Measurements from ENCODE around the gene LRRC28.
A peak's percentile ranks its signal among the peaks of the same experiment; 100 is the strongest.

The LRRC28 gene

DNA sequence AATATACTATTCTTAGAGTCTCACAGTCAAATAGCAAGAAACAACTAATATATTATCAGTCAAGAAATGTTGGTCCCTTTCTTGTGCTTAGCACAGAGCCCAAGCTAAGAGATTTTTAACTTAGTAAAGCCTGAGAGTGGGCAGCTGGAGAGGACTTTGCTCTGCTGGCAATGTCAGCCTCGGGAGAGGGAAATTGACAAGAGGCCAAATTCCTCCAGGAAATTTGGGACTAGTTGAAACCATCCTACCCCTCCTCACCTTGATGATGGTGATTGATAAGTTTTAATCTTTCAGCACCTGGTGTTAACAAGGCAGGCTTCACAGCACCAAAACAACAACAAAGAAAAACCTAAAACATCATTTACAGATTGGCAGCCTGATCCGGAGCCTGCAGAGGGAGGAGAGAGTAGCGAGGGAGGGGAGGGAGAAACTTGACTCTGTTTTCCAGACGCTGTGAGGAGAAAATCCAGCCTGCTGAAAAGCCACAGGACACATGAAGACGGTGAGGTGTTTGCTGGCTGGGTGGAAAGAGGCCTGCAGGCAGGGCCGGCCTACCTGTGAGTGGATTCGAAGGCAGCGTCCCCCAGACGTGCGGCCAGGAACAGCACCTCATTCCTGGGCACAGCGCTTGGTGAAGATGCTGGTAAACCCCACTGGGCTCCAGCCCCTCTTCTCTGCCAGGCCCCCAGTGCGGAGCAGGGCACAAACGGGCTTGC is 150.9 kb downstream of the LRRC28 start:
- no peak for DNase-seq

DNA sequence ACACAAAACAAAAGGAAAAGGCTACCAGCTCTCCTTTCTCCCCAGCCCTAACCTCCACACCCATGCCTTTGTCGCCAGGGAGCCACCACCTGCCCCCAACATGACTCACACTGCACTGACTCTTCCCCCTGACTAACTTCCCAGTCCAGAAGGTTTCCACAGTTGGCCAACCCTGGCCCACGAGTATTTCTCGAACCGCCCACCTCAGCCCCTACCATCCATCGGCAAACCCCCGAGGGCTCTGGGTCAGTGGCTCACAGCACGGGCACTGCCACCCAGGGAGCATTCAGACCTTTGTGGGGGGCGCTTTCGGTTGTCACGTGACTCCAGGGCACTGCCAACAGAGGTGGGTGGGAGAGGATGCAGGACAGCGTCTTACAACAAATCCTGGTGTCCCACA is 152.3 kb downstream of the LRRC28 start:
- no peak for DNase-seq

- no peak for DNase-seq
Measured at GRCh38 chr15:99404454-99404853, 153.2 kb downstream of the LRRC28 start.

DNA sequence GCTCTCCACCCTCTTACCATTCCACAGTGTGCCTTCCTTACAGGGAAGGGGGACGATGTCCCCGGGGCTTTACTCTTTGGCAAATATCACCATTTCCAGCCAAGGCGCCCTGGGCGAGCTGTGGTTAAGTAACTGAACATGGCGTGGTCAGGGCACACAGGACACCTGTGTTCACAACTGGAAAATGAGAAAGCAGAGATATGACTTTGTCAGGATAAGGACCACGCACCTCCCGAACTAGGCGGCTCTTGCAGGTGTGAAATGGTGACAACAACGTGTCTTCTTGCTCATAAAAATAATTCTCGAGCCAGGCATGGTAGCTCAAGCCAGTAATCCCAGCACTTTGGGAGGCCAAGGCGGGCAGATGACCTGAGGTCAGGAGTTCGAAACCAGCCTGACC is 154.8 kb downstream of the LRRC28 start:
- DNase-seq: no peak

GRCh38 chr15:99406716-99407487 is 155.6 kb downstream of the LRRC28 start:
- no peak for DNase-seq

- no peak for DNase-seq
Measured at GRCh38 chr15:99407716-99408115, 156.4 kb downstream of the LRRC28 start.

DNA sequence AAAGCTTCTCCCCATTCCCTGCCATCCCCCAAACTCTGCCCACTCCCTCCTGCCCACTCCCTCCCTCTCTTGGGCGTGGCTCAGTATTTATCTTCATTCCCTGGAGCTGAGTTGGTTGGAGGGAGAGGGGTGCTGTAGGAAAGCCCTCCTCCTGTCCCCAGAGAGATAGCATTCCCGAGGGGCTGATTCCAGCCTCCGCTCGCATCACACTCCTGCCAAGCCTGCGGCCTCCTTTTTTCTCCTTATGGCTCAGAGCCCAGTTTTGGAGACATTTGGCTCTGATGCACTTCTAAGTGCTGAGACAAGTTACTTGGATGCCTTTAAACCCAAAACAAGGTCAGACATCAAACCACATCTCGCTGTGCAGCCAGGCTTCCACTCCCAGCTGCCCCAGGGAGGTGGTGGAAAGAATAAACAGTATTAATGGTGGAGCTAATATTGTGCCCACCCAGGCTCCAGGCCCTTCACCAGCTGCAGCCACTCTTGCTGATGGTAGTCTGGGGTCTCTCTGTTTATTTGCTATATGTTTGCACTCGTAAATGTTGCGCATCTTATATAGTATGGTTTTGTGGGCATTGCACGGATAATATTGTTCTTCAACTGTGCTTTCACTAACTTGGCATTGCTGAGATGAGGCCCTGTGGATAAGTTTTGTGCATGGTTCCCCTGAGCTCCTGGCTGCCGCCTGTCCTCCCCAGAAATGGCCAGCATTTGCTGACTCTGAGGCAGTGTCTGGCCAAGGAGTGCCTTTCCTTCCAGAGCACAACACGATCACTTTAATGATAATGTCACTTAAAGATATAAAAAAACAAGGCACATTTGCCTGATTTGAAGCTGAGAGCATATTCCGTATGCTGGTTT is 157.2 kb downstream of the LRRC28 start:
- DNase-seq: peak; percentile 64

- peak; percentile 15 for DNase-seq
Measured at GRCh38 chr15:99409097-99409473, 157.8 kb downstream of the LRRC28 start.

DNA sequence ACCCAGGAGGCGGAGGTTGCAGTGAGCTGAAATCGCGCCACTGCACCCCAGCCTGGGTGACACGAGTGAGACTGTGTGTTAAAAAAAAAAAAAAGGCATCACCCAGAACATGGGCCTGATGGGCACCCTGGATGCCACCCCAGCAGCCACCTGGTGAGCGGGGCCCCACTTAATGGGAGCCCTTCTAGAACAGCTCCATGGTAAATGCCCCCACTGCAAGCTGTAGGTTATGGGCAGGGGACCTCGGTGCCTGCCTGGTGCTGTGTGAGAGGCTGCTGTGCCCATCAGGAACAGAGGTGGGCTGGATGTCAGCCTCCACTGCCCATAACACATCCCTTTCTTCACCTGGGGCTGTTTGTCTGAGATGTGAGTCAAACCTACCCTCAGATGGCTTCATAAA is 158.3 kb downstream of the LRRC28 start:
- DNase-seq: no peak

DNA sequence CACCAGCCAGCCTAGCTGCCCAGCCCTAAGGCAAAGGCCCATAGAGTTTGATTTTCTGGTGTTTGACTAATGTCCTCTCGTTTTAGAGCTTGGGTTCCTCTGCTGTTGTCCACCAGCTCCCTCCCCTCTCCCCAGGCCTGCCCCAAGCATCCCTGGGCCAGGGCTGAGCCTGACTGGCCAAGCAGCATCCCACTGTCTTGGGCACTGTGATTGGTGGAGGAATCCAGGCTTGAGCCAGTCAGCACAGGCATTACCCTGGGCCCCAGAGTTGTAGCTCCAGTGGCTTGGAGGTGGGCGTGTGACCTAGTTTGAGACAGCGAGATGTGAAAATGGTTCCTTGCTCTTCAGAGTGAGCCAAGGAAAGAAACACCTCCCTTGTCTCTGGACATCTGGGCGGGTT is 159.2 kb downstream of the LRRC28 start:
- DNase-seq: no peak

- DNase-seq: no peak
Measured at GRCh38 chr15:99411234-99411633, 160.0 kb downstream of the LRRC28 start.

DNA sequence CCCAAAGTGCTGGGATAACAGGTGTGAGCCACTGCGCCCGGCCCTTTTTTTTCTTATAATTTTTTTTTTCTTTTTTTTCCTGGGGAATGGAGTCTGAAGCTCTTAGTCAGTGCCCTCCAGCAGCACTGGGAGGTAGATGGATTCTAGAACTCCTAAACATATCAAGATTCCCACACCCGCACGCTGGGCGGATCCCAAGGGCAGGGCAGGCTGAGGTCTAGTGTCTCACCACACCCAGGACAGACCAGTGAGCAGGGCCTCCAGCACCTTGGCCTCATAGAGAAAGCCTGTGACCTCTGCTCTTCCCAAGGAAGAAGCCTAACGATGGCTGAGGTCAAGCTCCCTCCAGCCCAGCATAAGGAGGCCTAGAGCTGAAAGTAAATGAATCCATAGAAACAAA is 160.8 kb downstream of the LRRC28 start:
- DNase-seq: no peak

DNA sequence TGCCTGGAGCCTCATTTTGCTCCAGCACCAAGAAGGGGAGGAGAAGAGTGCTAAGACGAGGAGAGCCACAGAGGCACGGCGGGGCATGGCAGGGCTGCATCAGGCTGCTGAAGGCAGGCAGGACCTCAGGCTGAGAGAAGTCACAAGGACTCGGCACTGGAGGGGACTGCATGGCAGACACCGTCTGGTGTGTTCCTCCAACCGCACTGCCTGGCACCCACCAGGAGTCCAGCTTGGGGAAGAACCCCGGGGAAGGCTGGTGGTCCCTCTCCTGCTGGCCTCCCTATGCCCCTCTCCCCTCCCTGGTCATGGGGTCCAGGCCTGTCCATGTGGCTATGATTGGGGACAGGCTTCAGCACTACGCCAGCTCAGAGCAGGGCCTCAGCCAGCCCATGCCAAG is 161.3 kb downstream of the LRRC28 start:
- no peak for DNase-seq

GRCh38 chr15:99413955-99414754 is 162.9 kb downstream of the LRRC28 start:
- DNase-seq: no peak

GRCh38 chr15:99414755-99415731 is 163.8 kb downstream of the LRRC28 start:
- no peak for DNase-seq

- DNase-seq: no peak
Measured at GRCh38 chr15:99416191-99417188, 165.2 kb downstream of the LRRC28 start.

DNA sequence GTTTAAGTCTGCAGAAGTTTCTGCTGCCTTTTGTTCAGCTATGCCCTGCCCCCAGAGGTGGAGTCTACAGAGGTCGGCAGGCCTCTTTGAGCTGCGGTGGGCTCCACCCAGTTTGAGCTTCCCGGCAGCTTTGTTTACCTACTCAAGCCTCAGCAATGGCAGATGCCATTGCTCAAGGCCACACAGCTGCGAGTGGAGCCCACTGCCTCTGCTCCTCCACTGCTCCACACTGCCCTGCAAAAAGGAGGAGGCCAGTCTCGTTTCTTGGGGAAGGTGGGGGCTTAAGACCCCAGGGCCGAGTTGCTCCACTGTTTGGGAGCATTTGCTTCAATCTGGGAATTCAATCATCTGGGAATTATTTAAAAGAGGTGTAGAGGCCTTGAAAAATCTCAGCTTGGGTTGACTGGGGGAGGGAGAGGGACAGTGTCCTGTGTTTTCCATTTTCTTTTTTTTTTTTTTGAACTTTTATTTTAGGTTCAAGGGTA is 169.9 kb downstream of the LRRC28 start:
- DNase-seq: no peak

DNA sequence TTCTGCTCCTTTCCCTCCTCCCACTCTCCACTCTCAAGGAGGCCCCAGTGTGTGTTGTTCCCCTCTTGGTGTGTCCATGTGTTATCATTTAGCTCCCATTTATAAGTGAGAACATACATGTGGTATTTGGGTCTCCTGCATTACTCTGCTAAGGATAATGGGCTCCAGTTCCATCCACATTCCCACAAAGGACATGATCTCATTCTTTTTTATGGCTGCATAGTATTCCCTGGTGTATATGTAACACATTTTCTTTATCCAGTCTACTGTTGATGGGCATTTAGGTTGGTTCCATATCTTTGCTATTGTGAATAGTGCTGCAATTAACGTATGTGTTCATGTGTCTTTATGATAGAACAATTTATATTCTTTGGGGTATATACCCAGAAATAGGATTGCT is 170.5 kb downstream of the LRRC28 start:
- DNase-seq: no peak

GRCh38 chr15:99423186-99424130 is 172.2 kb downstream of the LRRC28 start:
- DNase-seq: no peak

Measured in NCI-H2171 (cell line).